SU-DHL-6 (cell line): ENCODE measurements around the gene NADK2.

Experiments
- CTCF ChIP-seq: fragments of 200-600 bp; sonication (generic); IDR thresholded peaks from one replicate; pipeline ENCODE4 v1.5.1; 2017; ENCODE audit warnings: antibody characterized with exemption, mild to moderate bottlenecking, low read length, moderate library complexity; ENCODE audit not compliant: insufficient read depth, poor library complexity, severe bottlenecking
- EZH2phosphoT487 ChIP-seq: fragments of 200-600 bp; sonication (generic), shearing (Covaris generic); conservative IDR thresholded peaks from 2 replicates; pipeline ENCODE4 v1.6.1; 2018; ENCODE audit warnings: mild to moderate bottlenecking, antibody characterized with exemption, low read length, moderate library complexity, mixed read lengths

GRCh38 chr5:36252722-36253365, 11.1 kb upstream of the NADK2 start:
- TF ChIP-seq CTCF (no peak), EZH2phosphoT487 (no peak)
